ENCODE data around the gene CD2.

CD2 gene

DNA sequence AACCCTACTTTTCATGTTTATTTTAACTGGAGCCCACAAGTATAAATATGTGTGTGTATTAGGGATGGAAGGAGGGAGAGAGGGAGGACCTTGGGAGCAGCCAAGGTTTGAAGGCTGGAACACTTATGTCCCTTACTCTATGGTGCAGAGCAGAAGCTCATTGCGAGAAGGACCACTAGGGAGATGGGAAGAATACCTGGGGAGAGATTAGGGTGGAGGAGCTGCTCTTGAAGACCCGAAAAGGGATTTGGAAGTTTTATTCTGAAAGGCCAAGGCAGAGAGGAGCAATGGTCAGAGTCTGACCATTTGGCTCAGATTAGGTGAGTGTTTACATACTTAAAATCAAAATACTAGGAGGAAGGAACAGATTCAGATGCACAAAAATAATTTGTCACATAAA, 8.1 kb downstream of the CD2 start:
- DNase-seq, result no peak

DNA sequence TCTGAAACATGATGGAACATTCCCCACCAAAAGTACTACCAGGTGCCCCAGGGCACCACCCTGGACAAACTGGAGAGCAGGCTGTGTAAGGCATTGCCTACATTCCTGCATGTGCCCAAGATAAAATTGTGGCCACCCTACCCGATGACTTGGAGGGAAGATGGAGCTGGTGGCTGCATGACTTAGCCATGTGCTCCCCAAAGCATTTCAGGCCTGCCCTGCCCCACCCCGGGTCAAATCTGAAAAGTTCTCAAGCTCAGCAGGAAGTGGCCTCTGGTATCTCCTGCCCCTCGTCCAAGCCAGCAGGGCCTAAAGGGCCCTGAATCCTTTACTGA, 8.5 kb downstream of the CD2 start:
- DNase-seq, result no peak

DNA sequence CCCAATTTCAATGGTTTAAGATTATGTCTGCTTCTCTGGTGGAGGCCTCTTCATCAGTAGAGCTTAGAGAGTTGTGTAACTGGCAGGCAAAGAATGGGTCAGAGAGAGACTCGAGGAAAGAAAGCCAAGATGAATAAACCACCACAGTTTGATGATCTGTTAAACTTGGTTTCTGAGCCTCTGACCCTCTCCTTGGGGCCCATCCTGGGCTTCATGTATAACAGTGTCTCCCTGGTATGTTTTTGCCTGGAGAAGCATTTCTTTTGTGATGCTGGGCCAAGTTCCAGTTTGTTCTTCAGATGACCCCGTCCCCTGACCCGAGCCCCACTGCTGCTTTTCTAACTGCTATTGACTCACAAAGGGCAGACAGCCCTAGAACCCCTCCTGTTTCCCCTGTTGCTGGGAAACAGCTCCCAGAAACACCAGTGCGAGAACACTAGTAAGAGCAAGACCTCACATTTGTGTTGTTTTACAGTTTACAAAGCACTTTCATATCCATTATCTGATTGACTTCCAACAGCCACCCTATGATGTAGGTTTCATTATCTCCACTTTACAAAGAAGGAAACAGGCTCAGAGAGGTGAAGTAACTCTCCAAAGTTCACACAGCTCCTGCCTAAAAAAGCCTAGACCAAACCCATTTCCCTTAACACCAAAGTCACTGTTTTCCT, 9.0 kb downstream of the CD2 start:
- no peak for DNase-seq

DNA sequence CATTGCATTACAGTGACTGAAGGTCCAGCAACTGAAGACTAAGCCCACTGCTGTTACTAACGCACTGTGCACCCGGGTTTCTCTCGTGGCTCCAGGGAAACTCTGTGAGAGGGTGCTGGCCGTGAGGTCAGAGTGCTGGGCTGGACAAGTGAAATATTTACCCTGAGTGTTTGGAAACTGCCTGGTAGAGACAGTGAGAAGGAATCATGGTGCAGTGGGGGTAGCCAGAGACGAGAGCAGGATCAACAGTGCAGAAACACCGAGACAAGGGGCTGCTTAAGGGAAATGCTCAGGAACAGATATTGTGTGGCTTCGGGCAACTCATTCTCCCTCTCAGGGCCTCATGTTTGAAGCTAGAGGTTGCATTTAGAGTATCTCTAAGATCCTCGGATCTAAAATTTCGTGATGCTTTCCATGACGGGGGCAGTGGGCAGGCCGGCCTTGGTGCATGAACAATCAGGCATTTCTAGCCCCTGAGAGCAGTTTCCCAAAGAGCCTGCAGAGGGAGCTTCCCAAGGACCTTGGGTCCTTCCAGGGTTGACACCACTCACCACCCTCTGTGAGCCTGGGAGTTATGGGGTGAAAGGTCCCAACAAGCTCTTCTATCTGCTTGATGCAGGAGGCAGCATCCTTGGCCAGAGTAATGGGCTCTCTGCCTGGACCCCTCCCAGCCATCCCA, 9.7 kb downstream of the CD2 start:
- peak in 1 of 2 experiments; percentile 1 for DNase-seq

DNA sequence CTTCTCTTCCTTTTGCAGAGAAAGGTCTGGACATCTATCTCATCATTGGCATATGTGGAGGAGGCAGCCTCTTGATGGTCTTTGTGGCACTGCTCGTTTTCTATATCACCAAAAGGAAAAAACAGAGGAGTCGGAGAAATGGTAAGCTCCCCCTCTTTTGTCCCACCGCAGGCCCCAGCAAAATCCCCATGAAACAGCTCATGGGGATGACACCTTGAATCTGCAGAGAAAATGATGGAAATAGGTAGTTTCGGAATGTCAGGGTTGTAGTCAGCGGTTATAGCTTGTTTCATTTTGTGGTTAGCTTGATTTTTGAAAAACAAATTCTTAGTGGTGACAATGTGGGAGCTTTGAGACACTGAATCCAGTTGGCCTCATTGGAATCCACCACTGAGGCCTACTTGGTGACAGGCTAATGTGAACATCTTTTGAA, 10.3 kb downstream of the CD2 start:
- DNase-seq, result no peak

DNA sequence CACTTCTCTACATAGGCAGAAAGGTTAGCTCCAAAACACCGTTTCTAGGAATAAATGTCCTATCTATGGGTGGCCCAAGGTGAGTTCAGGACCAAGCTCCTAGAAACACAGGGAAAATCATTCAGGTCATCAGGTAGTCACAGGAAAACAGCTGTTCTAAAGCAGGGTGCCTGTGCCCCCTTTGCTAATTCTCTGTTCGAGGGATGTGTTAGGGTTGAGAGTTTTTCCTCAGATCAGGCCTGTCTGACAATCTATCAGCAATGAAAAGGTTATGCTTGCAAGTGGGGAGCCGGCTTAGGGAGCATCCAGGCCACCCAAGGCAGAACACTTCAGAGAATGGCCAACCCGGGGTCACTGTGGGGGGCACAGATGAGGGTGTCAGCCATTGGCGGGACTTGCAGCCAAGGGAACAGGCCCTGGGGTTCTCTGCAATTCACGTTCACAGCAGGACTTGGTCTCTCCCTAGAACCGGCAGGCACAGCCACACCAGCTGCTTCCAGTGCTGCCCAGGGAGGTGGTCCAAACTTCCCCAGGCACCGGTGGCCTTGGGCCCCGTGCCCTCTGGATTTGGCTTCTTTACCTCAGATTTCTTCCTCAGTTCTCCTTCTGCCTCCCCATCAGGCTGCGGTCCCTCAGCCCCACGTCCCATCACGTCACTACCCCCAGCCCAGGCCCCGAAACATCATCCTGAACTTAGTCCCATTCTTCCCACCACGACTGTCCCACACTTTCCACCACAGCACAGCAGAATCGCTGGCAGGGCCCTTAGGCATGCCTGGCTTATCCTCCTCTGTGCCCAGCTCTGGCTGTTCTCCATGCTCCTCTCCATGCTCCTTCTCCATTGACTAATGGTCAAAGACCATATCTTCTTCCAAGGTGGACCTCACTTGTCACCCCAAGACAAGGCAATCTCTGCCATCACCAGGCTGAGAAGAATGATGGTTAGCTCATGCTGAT, 11.0 kb downstream of the CD2 start:
- DNase-seq, result no peak

DNA sequence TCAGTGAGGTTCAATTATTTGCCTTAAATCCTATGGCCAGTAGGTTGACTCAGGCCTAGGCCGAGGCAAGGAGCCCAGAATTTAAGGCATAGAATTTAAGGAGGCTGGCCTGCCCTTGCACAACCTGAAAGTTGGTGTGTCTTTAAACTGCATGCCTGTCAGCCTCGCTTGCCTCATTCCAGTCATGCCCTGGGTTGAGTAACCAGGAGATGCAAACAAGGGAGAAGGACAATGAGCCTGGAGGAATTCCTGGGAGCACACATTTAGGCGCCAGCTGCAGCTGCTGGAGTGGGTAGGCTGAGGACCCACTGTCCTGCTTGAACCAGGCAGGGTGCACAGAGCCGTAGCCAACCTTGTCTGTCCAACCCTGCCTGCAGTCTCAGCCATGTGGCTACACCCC, 11.7 kb downstream of the CD2 start:
- DNase-seq, result no peak

DNA sequence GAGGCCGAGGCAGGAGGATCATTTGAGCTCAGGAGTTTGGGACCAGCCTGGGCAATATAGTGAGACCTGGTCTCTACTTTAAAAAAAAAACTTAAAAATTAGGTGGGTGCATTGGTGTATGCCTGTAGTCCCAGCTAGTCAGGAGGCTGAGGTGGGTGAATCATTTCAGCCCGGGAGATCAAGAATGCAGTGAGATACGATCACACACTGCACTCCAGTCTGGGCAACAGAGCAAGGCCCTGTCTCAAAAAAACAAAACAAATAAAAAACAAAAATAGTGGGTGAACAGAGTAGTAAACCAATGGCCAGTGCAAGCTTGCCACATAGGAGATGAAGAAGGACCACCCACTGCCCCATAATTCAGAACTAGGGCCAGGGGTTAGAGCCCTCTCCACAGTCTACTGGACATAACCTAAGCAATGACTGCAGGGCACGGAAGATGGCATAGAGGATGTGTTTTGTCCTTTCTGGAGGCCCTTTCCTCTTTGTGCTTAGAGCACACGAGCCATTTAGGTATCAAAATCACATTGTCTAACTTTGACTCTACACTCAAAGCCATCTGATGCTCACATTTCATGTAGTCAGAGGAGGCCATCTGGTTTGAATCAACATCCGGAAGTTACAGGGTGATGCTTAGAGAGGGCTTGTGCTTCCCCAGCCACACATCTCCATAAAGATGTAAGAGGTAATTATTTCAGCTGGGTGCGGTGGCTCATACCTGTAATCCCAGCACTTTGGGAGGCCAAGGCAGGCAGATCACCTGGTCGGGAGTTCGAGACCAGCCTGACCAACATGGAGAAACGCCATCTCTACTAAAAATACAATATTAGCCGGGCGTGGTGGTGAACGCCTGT, 12.6 kb downstream of the CD2 start:
- DNase-seq, result no peak

DNA sequence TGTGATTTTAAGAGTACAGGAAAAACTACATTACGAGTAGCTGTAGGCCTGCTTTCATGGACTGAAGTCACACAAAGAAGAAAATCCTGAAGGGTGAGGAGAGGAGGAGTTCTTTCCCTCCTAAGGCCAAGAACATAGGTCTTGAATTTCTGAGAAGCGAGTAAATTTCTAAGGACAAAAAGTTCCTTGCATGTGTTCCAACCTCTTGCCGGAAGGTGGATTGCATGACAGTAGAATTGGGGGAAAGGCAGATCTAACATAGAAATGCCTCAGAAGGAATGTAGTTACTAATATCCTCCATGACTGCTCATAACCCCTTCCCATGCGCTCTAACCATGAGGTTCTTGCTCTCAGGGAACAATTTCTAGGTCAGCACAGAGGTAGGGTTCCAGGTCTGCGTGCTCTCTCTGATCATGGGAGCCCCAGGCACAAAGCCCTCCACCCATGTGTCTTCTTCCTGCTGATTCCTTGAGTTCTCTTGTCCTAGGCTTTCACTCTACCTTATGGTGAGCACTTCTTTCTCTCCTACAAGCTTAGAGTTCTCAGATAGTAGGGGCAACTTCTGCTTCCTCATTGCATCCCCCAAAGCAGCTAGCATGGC, 13.7 kb downstream of the CD2 start:
- DNase-seq, result no peak

DNA sequence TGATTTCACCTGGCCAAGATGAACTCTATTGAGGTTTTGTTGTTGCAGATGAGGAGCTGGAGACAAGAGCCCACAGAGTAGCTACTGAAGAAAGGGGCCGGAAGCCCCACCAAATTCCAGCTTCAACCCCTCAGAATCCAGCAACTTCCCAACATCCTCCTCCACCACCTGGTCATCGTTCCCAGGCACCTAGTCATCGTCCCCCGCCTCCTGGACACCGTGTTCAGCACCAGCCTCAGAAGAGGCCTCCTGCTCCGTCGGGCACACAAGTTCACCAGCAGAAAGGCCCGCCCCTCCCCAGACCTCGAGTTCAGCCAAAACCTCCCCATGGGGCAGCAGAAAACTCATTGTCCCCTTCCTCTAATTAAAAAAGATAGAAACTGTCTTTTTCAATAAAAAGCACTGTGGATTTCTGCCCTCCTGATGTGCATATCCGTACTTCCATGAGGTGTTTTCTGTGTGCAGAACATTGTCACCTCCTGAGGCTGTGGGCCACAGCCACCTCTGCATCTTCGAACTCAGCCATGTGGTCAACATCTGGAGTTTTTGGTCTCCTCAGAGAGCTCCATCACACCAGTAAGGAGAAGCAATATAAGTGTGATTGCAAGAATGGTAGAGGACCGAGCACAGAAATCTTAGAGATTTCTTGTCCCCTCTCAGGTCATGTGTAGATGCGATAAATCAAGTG, 14.3 kb downstream of the CD2 start:
- no peak for DNase-seq

DNA sequence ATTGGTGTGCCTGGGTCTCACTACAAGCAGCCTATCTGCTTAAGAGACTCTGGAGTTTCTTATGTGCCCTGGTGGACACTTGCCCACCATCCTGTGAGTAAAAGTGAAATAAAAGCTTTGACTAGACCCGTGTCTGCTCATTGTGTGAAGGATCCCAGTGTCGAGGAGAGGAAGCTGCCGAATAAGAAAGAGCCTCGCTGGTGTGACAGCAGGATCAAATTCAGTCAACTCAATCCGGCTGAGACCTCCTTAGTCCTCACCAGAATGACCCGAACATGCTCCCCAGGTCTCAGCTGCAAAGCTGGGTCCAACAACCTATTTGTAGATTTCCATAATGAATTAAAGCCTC, 14.8 kb downstream of the CD2 start:
- DNase-seq, result no peak

DNA sequence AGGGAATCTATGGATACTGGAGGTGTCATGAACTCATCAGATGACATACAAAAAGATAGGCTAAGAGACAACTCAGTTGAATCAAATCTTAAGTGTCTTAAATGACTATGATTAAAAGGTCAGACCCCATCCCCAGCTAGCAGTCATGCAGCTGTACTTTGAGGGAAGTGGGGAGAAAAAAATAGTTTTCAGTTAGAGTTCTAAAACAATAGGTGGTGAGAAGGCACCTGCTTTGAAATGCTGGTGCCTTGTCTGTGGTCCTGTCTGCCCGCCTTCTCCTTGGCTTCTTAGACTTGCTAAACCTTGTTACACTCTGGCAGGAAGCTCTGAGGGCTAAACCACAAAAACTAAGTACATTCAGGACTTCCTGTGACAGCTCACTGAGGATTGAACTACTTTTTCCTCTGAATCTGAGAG, 15.3 kb downstream of the CD2 start:
- no peak for DNase-seq

DNA sequence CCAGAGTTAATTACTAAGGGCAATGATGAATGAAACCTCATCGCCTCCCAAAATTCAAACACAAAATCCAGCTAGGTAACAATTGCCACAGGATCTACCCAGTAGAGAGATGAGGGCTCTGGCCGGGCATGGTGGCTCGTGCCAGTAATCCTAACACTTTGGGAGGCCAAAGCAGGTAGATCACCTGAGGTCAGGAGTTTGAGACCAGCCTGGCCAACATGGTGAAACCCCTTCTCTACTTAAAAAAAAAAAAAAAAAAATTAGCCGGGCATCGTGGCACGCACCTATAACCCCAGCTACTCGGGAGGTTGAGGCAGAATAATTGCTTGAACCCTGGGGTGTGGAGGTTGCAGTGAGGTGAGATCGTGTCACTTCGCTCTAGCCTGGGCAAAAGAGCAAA, 15.8 kb downstream of the CD2 start:
- DNase-seq, result no peak

DNA sequence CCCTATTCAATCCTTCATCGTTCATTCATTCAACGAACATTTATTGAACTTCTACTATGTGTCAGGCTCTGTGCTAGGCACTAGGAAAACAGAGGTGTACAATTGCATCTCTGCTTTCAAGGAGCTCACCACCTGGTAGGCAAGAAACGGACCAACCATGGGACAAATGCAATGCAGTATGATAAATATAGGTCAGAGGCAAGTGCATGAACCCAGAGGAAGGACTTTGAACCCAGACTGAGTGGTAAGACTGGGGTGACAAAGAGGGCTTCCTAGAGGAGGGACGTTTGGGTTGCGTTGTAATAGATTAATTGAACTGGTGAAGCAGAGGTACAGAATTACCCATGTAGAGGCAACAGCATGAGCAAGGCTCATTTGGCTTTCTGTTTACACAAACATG, 16.4 kb downstream of the CD2 start:
- DNase-seq, result no peak

DNA sequence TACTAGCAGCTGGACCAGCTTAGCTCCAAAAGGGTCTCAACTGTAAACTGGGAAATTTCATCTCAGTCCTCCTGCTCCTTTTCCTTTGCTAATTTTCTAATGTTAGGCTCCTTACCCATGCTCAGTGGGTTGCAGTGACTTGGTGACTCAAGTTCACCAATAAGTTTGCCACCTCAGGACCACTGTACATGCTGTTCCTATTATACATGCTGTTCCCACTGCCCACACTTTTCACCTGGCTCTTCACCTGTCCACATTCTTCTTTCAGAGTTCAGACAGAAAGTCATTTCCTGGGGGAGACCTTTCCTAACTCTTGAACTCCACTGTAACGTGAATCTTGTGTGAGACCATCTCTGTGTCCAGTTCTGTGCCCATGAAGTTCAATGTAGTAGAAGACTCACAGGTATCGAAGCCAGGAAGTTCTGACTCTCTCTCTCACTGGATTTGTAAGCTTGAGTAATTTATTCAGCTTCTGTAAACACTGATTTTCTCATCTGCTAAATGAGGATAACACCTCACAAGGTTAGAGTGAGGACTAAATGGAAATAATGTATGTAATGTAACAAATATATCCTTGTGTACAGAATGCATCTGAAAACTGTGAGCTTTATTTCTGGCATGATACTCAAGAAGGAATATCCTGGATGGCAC, 17.9 kb downstream of the CD2 start:
- DNase-seq, result no peak

DNA sequence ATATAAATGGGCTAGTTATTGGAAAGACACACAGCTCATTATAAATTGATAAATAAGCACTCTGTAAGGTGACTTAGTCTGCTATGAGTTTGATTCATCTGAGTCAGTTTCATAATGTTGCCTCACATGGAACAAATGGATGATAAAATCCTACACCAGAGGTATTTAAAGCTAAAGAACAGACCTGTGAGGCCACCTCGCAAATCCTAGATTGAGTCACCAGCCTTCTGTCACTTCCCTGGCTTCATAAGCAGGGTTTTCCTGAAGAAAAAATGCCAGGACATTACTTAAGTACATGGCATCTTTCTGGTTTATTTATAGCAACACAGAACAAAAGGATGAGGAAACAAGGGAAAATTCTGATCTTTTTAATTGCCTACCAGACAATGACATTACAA, 18.4 kb downstream of the CD2 start:
- no peak for DNase-seq

DNA sequence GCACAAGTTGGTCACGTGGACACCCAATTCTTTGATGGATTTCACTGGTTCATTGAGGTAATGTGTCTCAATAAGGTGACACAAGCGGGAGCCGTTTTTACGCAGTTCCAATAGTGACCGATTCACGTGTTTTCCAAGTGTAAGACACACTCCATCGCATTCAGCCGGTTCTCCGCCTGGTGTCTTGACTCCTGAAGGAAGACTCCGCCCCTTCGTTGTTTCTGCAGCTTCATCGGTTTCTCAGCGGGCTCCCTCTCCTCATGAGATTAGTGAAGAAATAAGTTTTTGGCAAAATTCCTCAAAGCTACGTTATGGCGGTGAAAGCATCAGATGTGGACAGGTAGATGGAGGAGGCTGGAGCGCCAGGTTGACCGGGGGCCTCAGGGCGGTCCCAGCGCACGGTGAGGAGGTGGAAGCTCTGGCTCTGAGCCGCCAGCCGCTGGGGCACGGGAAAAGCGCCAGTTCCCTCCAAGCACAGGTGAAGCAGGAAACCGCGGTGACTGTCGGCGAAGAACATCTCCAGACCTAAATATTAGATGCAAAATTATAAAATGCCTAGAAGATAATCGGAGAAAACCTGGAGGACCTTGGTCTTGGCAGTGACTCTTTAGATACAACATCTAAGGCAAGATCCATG, 21.0 kb downstream of the CD2 start:
- DNase-seq, result no peak

DNA sequence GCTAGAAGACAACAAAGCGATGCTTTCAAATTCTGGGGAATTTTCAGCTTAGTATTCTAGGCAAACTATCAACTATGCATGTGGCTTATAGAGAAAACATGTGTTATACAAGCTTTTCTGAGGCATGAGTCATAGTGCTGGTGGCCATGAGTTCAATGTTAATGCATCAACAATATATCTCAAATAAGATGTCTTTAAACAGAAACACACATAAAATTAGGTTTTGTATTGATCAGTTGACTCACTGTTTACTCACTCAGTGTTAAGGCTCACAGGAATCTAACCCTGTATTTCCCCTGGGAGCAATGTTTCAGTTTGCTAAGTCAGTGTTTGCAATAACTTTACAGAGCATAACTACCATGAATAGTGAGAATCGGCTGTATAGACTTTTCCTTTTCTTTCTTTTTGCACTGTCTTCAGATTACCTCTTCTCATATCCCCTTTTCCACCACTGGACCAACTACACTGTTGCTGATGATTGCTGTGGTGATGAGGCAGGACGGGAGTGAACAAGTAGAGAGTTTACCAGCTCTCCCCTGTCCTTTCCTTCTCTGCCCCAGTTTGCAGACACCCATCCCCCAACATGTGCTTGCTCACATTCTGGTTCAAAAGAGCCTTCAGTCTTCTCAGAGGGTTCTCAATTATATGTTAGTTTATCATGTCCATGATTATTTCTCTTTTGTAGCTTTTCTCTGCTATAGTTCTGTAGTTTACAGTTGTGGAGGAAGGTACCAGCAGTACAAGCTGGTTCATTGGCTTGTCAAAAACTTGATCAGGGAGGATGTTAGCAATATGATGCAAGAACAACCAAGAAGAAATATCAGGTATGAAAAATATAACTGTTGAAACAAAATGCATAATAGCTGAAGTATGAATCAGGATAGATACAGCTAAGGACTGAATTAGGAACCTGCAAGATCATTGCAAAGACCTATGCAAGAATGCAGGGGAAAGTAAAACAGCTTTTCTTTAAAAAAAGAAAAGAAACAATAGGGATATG, 23.9 kb downstream of the CD2 start:
- no peak for DNase-seq

DNA sequence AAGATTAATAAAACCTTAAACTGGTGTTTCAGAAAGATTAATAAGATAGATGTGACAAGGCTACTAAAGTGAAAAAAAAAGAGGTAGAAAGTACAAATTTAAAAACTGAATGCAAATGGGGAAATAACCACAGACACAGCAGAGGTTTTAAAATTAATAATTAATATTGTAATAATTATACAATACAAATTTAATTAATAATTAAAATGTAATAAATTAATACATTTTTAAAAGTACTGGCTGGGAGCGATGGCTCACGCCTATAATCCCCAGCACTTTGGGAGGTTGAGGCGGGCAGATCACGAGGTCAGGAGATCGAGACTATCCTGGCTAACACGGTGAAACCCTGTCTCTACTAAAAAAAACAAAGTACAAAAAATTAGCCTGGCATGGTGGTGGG, 26.8 kb downstream of the CD2 start:
- no peak for DNase-seq

DNA sequence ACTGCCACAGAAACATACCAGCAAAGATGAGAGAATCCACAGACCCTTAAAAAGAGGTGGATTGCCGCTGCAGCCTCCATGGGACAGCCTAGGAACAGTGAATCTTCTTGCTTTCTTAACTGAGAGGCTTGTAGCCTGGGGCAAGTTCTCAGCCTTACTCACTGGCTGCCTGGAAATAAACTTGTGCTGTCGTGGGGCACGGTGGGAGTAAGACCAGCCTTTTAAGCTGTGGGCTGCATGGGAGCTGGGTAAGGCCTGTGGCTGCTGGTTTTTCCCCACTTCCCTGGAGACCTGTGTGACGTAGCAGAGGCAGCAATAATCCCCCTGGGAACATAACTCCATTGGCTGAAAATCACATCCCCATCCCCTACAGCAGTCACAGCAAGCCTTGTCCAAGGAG, 30.8 kb downstream of the CD2 start:
- no peak for DNase-seq

Measured in NCI-H2081 (cell line).